ENCODE data around the gene MAPT.

Gene MAPT

GRCh38 chr17:45914047-45914717 is 19.8 kb downstream of the MAPT start:
- no peak for DNase-seq (ENCODE audit: low read depth)
- no peak overlapping the region for H3K4me3 ChIP-seq (ENCODE audit: low read depth, low read length)
- TF ChIP-seq, protein P1, sequence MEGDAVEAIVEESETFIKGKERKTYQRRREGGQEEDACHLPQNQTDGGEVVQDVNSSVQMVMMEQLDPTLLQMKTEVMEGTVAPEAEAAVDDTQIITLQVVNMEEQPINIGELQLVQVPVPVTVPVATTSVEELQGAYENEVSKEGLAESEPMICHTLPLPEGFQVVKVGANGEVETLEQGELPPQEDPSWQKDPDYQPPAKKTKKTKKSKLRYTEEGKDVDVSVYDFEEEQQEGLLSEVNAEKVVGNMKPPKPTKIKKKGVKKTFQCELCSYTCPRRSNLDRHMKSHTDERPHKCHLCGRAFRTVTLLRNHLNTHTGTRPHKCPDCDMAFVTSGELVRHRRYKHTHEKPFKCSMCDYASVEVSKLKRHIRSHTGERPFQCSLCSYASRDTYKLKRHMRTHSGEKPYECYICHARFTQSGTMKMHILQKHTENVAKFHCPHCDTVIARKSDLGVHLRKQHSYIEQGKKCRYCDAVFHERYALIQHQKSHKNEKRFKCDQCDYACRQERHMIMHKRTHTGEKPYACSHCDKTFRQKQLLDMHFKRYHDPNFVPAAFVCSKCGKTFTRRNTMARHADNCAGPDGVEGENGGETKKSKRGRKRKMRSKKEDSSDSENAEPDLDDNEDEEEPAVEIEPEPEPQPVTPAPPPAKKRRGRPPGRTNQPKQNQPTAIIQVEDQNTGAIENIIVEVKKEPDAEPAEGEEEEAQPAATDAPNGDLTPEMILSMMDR (IDR thresholded peaks at IDR 0.05; ENCODE audit: low read depth, low read length), result no peak
- TF ChIP-seq POLR2A (IDR thresholded peaks at IDR 0.05; ENCODE audit: extremely low read depth, insufficient read length) (no peak), MAX (IDR thresholded peaks at IDR 0.05; ENCODE audit: low read depth, low read length) (no peak), MYC (IDR thresholded peaks at IDR 0.05; ENCODE audit: low read depth, low read length) (no peak)

- no peak for TF ChIP-seq POLR2A (IDR thresholded peaks at IDR 0.05; ENCODE audit: extremely low read depth, insufficient read length)
- no peak for TF ChIP-seq MYC (IDR thresholded peaks at IDR 0.05; ENCODE audit: low read depth, low read length)
- TF ChIP-seq, protein P1 (IDR thresholded peaks at IDR 0.05; ENCODE audit: low read depth, low read length), result no peak
- H3K4me3 ChIP-seq (ENCODE audit: low read depth, low read length), result no peak overlapping the region
- DNase-seq (ENCODE audit: low read depth), result no peak
Observed at GRCh38 chr17:45915263-45915662, 20.9 kb downstream of the MAPT start.

DNA sequence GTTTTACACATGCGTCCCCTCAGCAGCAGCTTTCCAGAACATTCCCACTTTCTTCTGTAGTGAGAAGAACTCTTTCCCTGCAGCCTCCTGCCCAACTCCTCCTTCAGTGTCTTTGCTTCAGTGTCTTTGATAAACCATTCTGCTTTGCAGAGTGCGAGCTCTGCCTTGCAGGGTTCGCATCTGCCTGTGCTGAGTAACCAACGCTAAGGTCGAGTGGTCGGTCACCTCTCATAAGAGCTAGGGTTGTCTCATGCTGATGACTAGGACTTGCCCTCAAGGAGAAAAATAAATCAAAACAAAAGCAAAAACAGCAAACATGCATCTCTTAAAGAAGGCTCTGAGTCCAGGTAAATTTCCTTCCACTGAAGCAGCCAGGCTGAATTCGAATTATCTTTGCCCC is 22.7 kb downstream of the MAPT start:
- no peak overlapping the region for H3K4me3 ChIP-seq (ENCODE audit: low read depth, low read length)
- DNase-seq (ENCODE audit: low read depth), result no peak
- TF ChIP-seq MAX (IDR thresholded peaks at IDR 0.05; ENCODE audit: low read depth, low read length) (no peak), POLR2A (IDR thresholded peaks at IDR 0.05; ENCODE audit: extremely low read depth, insufficient read length) (no peak), MYC (IDR thresholded peaks at IDR 0.05; ENCODE audit: low read depth, low read length) (no peak)
- TF ChIP-seq, protein P1 (IDR thresholded peaks at IDR 0.05; ENCODE audit: low read depth, low read length), result no peak

DNA sequence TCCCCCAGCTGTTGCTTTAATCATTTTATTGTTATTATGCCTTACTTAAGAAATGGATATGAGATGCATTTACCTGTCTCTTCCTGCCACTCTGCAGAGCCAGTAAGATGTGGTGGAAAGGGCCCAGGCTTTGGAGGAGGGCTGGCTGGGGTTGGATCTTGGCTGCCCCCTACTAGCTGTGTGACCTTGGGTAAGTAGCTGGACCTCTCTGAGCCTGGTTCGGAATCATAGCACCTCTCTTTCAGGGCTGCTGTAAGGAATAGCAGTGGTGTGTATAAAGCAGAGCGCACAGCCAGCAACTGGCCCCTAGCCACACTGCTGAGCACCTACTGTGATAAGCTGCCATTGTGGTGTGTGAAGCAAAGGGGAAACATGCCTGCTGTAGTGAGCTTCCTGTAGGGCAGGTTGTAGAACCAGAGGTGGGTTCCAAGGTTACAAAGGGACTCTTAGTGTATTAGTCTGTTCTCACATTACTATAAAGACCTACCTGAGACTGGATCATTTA is 23.9 kb downstream of the MAPT start:
- no peak for DNase-seq (ENCODE audit: low read depth)
- no peak overlapping the region for H3K4me3 ChIP-seq (ENCODE audit: low read depth, low read length)
- TF ChIP-seq MAX (IDR thresholded peaks at IDR 0.05; ENCODE audit: low read depth, low read length) (no peak), MYC (IDR thresholded peaks at IDR 0.05; ENCODE audit: low read depth, low read length) (no peak), POLR2A (IDR thresholded peaks at IDR 0.05; ENCODE audit: extremely low read depth, insufficient read length) (no peak)
- TF ChIP-seq, protein P1 (IDR thresholded peaks at IDR 0.05; ENCODE audit: low read depth, low read length), result no peak

- DNase-seq (ENCODE audit: low read depth), result no peak
- no peak for TF ChIP-seq MAX (IDR thresholded peaks at IDR 0.05; ENCODE audit: low read depth, low read length)
- no peak for TF ChIP-seq MYC (IDR thresholded peaks at IDR 0.05; ENCODE audit: low read depth, low read length)
- TF ChIP-seq POLR2A (IDR thresholded peaks at IDR 0.05; ENCODE audit: extremely low read depth, insufficient read length), result no peak
- TF ChIP-seq, protein P1 (IDR thresholded peaks at IDR 0.05; ENCODE audit: low read depth, low read length), result no peak
- H3K4me3 ChIP-seq (ENCODE audit: low read depth, low read length), result no peak overlapping the region
Observed at GRCh38 chr17:45919136-45919535, 24.8 kb downstream of the MAPT start.

Measured in NB4 (cell line).